DOHH2 (cell line): ENCODE measurements around the gene OLFM2.

Experiments
- EZH2phosphoT487 ChIP-seq: fragments of 200-600 bp; sonication (generic); IDR thresholded peaks from 2 replicates; pipeline ENCODE4 v1.6.1; 2017; ENCODE audit warnings: borderline replicate concordance, mild to moderate bottlenecking, antibody characterized with exemption, low read length, moderate library complexity, mixed read lengths
- TF ChIP-seq, protein P1 (sequence below): fragments of 200-600 bp; sonication (generic); IDR thresholded peaks from one replicate; pipeline ENCODE4 v1.5.1; 2014; ENCODE audit warnings: antibody characterized with exemption, mild to moderate bottlenecking, low read depth, low read length; ENCODE audit not compliant: poor library complexity, severe bottlenecking

DNA sequence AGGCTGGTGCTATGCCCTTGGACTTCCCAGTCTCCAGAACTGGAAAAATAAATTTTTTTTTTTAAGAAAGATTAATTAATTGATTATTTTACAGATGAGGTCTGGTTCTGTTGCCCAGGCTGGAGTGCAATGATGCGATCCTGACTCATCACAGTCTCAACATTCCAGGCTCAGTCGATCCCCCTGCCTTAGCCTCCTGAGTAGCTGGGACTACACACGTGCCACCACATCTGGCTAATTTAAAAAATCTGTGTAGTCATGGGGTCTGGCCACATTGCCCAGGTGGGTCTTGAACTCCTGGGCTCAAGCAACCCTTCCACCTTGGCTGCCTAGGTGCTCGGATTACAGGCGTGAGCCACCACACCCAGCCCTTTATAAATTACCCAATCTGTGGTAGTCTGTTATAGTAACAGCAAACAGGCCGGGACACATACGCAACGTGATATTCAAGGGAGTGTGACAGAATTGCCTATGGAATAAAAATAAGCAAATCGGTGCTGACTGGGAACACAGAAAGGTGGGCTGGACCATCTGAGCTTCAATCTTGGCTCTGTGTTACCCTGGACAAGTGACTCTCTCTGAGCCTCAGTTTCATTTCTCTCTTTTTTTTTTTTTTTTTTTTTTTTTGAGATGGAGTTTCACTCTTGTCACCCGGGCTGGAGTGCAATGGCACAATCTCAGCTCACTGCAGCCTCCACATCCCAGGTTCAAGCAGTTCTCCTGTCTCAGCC lies 58.4 kb downstream of the OLFM2 start:
- TF ChIP-seq EZH2phosphoT487: no peak
- TF ChIP-seq, protein P1, sequence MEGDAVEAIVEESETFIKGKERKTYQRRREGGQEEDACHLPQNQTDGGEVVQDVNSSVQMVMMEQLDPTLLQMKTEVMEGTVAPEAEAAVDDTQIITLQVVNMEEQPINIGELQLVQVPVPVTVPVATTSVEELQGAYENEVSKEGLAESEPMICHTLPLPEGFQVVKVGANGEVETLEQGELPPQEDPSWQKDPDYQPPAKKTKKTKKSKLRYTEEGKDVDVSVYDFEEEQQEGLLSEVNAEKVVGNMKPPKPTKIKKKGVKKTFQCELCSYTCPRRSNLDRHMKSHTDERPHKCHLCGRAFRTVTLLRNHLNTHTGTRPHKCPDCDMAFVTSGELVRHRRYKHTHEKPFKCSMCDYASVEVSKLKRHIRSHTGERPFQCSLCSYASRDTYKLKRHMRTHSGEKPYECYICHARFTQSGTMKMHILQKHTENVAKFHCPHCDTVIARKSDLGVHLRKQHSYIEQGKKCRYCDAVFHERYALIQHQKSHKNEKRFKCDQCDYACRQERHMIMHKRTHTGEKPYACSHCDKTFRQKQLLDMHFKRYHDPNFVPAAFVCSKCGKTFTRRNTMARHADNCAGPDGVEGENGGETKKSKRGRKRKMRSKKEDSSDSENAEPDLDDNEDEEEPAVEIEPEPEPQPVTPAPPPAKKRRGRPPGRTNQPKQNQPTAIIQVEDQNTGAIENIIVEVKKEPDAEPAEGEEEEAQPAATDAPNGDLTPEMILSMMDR: no peak
